HTERT RPE-1 (cell line): ENCODE results near the gene POMP.
"Not testable (repeated sequence)": the region's sequence is repeated elsewhere in the genome, so short reads cannot be mapped to it uniquely, and the experiment has no call there.

Experiments
- in situ Hi-C: fragments of 300-500 bp; cut with MboI; formaldehyde crosslinking; loops from 4 replicates; pipeline ENCODE4 v1.14.3; 2020; ENCODE audit warnings: low sequenced_read_pairs

POMP gene

DNA sequence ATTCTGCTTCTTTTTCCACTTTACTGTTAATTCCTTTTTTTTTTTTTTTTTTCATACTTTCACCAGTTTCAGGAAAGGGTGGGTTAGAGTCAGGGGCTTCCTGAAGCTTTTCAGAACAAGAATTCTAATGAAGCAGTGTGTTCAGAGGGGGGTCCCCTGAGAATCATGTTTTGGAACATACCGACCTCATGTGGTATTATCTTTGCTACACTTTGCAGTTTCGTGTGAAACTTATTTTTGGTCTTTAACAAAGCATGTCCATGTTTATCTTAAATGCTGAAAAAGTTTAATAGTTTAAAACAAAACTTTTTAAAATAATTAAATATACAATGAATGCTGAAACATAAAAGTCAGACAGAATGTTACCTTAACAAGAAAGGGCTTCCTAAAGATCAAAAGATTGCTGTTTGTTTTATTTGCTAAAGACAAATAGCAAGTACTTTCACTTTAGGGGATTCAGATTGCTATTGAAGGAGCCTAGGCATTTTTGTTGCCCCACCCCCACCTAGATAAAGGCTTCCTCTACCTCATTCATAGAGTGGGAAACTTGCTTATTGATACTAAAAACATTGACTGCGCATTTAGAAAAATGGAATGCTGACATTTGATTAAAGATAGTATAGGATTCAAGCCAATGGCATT, 21.1 kb upstream of the POMP start:
- in situ Hi-C loops, result no loop called here

DNA sequence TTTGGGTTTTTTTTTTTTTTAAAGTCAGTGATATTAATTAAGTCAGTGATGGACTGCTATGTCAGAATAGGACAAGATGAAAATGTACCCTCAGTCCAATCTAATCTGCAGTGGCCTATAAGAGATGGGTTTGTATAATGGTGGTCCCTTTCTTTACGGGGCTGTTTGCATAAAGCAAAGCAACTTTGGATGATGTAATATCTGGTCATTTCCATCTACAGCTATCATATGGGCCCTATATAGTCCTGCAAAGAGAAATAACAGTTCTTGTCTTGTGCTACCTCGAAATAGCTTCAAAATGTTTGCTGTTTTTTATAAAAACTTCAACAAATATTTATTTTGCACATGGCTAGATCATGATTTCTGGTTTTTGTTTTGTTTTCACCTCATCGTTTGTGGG, 20.2 kb upstream of the POMP start:
- in situ Hi-C loops, result no loop called here

DNA sequence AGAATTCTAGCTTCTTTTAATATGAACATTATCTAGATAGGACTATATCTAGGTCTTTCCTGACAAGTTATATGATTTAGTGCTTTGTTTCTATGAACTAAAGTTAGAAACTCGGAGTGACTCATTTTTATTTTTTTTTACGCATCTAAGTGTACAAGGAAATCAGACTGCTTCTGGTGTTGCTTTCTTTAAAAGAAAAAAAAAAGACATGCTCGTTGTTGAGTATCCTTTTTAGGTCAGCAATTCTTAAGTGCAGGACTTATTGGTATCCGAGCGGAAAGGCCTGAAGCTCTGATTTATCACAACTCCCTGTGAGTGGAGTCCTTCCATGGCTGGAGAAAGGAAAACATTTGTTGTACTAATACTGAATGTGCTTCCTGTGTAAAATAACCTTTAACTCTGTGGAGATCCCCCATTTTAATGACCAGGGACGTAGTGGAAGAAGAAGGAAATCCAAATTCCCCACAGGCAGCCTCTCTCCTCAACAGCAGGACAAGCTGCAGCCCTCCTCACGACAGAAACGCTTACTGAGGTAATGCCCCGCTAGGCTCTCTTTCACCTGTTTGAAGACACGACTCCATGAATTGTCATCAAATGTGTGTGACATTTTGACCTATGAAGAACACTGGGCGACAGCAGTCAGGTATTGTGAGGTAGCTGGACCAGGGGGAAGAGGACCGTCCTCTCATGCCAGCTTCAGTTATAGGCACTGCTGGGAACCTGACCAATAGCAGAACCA, 17.9 kb upstream of the POMP start:
- in situ Hi-C loops, result no loop called here

DNA sequence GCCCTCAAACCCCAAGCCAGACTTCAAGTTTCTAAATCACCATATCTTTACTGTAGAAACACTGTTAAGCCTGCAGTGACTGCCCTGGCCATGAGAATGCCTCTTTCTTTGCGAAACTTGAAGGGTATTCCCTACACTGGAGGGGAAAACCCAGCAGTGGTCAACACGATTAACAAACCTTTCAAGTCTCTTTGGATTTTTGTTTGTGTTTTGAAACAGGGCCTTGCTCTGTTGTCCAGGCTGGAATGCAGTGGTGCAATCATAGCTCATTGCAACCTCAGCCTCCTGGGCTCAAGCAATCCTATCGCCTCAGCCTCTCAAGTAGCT, 17.4 kb upstream of the POMP start:
- in situ Hi-C loops, result no loop called here

DNA sequence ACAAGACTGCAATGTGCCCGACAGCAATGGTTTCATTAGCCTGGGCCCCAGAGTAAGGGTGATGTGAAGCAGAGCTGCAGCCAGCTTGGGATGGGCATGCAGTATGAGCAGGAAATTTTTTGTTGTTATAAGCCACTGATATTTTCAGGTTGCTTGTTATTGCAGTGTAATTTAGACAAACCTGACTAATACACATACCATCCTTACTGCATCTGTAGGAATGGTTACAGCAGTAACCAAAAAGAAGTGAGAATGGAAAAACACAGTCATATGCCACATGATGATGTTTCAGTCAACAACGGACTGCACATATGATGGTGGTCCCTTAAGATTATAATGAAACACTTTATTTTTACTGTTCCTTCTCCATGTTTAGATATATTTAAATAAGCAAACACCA, 8.6 kb upstream of the POMP start:
- in situ Hi-C loops, result no loop called here

DNA sequence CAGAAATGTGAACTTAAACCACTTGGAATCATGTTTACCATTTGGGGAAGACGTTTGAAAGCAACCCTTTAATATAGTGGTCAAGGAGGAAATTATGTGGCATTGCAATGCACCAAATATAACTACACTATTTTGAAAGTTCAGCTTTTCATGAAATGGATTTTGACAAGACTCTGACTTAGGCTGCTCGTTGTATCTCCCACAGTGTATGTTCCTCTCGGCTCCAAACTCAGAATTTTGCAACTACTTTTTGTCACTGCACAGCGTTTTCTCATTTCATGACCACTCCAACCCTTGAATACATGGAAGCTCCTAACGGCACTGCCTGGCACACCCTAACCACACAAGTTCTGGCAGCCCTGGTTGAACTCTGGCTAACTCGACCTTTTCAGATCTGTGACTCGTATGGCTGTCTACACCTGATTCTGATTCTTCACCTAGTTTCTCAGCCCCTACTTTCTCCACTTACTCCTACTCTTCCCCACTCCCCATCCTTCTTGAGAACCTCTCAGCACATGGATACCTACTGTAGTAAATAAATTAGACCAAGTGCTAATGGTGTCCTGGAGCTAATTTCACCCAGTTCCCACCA, 7.0 kb upstream of the POMP start:
- in situ Hi-C loops, result no loop called here

DNA sequence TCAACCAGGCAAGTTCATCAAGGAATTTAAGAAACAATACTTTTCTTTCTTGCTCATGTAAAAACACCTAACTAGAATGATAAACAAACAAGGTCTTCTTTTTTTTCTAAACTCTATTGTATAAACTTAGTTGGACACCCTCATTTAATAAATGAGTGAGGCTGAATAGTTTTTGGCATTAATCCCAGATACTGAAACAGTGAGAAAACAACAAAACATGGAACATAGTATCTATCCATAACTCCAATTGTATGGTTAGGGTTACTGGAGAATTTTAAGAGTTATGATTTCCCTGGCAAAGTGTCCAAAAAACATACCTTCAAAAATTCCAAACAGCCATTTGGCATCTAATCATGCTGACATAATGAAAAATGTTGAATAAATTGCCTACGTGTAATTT, 5.8 kb upstream of the POMP start:
- in situ Hi-C loops, result no loop called here

DNA sequence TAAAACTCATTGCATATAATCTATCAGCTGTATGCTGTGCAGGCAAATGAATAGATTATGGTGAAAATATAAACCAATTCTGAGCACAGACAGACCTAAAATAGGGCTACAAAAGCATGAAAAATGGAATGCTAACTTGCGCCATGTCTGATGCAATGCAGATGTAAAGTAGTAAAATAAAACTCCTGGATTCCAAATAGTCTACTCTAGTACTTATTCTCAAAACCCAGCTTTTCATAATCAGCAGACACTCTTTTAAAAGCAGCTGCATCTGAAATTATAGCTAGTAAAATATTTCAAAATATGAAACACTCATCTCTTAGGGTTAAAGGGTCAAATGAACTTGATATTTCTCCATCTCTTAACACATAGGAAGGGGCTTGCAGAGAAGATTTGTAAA, 4.7 kb upstream of the POMP start:
- in situ Hi-C loops, result no loop called here

DNA sequence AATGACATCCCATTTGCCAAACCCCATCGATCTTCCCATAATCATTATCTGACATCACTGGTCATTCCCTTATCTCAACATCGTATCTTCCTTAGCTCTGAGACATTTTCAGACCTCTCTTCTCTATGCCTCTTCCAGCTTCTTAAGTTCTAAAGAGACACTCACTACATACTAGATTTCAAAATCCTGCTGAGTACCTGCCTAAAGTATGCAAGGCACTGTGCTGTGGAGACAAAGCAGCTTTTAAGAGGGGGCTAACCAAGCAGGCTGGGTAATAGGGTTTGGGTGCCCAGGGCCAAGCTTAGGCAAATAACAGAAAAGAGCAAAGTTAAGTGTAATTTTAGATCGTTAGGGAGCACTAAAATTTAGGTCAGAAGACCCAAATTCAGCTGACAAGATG, 3.4 kb upstream of the POMP start:
- in situ Hi-C loops, result no loop called here

DNA sequence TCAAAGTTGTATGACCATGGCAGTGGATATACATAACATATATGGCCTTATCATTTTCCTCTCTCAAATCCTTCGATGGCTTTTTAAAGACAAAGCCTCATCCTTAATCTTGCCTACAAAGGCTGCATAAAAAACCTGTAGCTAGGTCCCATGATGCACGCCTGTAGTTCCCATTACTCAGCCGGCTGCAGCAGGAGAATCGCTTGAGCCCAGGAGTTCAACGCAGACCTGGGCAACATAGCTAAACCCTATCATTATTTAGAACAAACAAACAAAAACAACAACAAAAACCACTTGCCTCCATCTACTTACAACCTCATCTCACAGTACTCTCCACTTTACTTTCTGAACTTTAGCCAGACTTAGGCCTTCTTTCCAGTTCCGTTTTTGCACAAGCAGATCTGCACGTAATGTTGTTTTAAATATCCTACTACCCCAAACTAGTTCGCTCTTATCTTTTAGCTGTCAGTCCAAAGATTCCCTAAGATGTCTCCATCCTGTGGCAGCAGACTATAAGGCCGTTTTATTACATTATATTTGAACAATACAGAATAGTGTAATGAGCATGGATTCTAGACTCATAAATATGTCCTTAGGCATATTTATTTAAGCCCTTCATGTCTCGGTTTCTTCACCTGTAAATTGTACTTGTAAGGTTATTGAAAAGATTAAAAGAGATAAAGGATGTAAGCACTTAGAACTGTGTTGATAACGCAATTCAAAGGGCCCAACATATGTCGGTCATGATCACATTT, 969 bp upstream of the POMP start:
- in situ Hi-C loops, result no loop called here

DNA sequence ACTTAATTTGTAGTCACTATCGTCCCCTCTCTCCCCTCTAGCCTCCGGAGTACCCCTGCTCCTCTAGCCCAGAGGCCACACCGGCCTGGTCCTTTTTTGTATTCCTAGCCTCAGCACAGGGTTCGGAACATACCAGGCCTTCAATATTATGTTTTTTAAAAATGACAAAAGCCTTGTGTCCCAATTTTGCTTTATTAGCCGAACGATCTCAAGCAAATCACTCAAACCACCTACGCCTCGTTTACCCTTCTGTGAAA, 463 bp upstream of the POMP start:
- in situ Hi-C loops, result no loop called here

DNA sequence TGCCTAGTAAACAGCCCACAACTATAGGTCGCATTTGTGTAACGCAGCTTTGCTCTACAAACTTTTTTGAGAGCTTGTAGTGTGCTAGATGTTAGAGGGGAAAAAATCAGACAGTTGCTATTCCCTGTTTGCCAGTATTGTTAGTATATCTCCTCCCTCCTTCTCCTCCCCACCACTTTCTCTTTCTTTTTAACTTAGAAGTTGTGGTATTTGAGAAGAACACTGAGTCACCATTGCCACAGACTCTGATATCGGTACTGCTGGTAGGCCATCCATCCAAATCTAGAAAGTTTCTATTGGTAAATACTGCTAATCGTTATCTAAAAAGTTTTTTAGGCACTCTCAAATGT, 666 bp downstream of the POMP start:
- in situ Hi-C loops, result no loop called here

DNA sequence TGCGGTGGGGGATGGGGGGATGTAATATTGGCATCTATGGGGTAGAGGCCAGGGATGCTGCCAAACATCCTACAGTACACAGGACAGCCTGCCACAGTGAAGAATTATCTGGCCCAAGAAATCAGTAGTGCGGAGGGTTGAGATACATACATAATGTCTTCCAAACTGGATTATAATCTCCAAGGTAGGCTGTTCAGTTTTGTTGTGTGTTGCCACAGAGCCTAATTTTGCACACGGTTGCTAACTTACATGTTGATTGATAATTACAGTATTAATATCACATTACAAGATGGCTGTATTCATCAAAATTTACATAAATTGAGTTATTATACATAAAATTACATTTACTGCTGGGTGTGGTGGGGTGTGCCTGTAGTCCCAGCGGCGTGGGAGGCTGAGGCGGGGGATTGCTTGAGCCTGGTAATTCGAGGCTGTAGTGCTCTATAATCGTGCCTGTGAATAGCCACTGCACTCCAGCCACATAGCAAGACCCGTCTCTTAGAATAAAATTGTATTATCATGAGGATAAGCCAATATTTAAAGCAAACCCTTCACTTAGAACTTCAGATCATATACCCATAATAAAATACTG, 8.1 kb downstream of the POMP start:
- in situ Hi-C loops, result no loop called here

DNA sequence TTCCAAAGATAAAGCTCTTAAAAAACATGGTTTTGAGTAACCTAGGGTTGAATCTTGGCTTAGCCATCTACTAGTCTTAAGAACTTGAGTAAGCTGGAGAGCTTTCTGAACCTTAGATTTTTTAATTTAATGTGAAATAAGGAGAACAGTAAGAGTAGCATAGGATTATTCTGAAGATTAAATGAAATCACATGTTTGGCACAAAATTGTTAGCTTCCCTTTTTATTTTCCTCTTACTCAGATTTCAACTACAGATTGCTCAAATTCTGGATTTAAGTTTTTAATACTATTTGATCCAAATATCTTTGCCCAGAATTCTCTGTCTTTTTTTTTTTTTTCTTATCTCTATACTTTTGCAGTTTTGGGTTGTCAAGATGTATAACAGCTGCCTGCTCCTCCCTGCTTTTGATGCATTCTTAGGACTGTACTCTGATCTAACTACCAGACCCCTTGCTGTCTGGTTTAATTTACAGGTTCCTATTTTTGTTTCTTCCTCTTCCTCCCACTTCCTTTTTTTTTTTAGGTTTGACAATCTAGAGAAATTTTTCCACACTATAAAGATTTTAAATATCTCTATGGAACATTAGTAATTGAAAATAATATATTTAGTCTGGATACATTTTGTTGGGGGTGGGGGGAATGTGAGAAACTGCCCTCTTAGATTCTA, 12.3 kb downstream of the POMP start:
- in situ Hi-C loops, result no loop called here

DNA sequence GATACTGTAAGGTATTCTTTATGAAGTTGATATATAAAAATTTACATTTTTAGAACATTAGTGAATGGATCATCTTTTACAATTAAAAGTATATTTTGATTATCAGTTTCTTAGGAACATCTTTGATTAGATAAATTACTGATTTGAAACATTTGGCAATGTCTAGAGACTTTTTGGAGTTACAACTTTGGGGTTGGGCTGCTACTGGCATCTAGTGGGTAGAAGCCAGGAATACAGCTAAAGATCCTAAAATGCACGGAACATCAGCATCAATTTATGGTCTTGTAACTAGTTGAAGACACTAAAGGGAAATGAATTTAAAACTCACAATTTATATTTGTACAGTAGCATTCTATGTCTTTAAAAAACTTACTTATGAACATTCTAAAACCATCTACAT, 19.9 kb downstream of the POMP start:
- in situ Hi-C loops, result no loop called here

DNA sequence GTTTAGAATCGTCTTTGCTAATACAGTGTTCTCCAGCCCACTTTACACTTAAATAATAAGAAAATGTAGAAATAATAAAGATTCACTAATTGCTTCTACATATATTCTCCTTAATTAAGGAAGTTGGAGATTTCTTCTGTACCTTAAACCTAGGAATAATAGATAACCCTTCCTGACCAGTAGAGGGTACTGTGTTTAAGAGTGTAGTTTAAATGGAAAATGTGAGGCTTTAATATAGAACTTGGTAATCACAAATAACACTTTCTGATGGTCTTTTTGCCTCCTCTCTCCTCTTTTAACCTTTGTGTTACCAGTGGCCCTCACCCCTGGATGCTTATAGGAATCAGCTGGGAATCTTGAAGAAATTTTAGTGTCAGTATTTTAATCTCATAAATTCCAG, 20.7 kb downstream of the POMP start:
- in situ Hi-C loops, result no loop called here

DNA sequence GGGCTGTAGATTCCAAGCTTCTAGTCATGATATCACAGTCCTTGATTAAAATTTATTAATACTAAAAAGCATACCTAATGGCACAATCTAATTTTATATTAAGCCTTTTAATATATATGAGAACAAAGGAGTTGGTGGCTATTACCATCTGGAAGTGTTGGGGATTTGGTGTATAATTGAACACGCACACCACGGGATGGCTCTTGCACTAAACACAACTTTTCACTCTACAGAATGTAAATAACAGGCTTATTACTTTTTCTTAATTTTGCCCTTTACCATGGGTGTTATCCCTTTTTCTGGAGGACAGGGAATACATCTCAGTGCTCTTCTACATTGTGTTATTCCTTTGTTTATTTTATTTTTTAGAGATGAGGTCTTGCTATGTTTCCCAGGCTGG, 21.6 kb downstream of the POMP start:
- in situ Hi-C loops, result no loop called here

DNA sequence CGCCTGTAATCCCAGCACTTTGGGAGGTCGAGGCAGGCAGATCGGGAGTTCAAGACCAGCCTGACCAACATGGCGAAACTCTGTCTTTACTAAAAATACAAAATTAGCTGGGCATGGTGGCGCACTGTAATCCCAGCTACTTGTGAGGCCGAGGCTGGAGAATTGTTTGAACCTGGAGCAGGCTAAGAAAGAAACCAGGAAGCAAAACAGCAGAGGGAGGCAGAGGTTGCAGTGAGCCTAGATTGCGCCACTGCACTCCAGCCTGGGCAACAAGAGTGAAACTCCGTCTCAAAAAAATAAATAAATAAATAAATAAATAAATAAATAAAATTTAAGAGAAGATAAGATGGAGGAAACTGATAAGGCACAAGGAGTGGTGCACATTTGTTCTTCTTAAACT, 24.2 kb downstream of the POMP start:
- in situ Hi-C loops, result not testable (repeated sequence)

DNA sequence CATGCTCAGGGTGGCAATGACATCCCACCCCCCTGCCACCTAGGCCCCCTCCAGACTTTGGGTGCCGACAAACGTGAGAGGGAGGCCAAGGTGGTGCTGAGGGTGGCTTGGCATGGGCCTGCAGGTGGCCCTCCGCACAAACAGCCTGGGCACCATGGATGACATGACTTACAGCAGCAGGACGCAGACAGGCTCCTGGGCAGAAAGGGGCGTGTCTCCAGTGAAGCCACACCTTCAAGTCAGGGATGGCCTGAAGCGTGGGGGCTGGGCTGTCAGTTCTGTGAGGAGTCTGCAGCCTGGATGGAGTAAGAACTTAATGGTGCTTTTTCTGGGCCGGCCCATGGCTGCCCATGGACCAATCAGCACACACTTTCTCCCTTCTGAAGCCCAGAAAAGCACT, 25.3 kb downstream of the POMP start:
- in situ Hi-C loops, result no loop called here

DNA sequence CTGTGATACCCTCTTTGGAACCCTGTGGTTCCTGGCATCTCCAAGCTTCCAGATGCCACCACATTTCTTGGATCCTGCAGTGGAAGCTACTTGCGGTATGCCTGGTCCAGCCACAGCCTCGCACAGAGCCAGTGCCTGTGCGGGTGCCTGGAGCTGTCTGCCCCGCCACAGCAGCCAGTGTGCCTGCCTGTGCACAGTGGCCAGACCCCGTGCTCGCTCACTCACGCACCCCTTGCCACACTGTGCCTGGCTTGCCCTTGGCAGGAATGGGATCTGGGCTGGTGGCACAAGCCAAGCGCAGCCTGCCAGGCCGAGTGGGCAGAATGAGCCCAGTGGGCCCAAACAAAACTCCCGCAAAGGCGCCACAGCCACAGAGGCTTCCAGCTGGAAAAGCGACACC, 26.2 kb downstream of the POMP start:
- in situ Hi-C loops, result no loop called here

DNA sequence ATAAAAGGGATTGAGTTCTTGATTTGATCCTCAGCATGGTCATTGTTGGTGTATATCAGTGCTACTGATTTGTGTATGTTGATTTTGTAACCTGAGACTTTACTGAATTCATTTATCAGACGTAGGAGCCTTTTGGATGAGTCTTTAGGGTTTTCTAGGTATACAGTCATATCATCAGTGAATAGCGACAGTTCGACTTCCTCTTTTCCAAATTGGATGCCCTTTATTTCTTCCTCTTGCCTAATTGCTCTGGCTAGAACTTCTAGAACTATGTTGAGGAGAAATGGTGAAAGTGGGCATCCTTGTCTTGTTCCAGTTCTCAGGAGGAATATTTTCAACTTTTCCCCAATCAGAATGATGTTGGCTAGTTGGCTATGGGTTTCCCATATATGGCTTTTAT, 27.0 kb downstream of the POMP start:
- in situ Hi-C loops, result no loop called here
